Measurements from ENCODE around the gene HARS2. TPM values are rescaled to one million over a fixed set of nuclear protein-coding genes. Genes with fewer than 3 reads are reported as not detected.
"Not testable (repeated sequence)": the region's sequence is repeated elsewhere in the genome, so short reads cannot be mapped to it uniquely, and the experiment has no call there.

Gene HARS2
- polyA plus RNA-seq (ENCODE audit: insufficient read depth in 1 of 5, insufficient read length in 5 of 5, low replicate concordance in 1 of 5) = 10 to 100 TPM; 42.4 to 56.4 (median 49.8) TPM
- long read RNA-seq, donor 1, transcript HARS2-201 (13 exons, 2,510 nt) = major isoform, 6 of 13 reads
- long read RNA-seq, donor 1, partial matches to known transcripts = 6 of 13 reads
- long read RNA-seq, donor 1, other reads (novel, unspliced or antisense) = 0 of 13 reads
- long read RNA-seq, donor 2, partial matches to known transcripts = 0 of 3 reads
- long read RNA-seq, donor 2, other reads (novel, unspliced or antisense) = 0 of 3 reads
- long read RNA-seq, donor 3, transcript HARS2-201 (13 exons, 2,510 nt) = major isoform, 5 of 26 reads
- long read RNA-seq, donor 3, partial matches to known transcripts = 20 of 26 reads
- long read RNA-seq, donor 3, other reads (novel, unspliced or antisense) = 0 of 26 reads
- long read RNA-seq, donor 4, partial matches to known transcripts = 0 of 2 reads
- long read RNA-seq, donor 4, other reads (novel, unspliced or antisense) = 0 of 2 reads
- long read RNA-seq, donor 5, partial matches to known transcripts = 19 of 22 reads
- long read RNA-seq, donor 5, other reads (novel, unspliced or antisense) = 0 of 22 reads
- long read RNA-seq, donor 6, transcript HARS2-201 (13 exons, 2,510 nt) = major isoform, 5 of 5 reads
- long read RNA-seq, donor 6, partial matches to known transcripts = 0 of 5 reads
- long read RNA-seq, donor 6, other reads (novel, unspliced or antisense) = 0 of 5 reads
- long read RNA-seq, donor 7, transcript HARS2-201 (13 exons, 2,510 nt) = major isoform, 5 of 5 reads
- long read RNA-seq, donor 7, partial matches to known transcripts = 0 of 5 reads
- long read RNA-seq, donor 7, other reads (novel, unspliced or antisense) = 0 of 5 reads
- long read RNA-seq, donor 8, partial matches to known transcripts = 0 of 3 reads
- long read RNA-seq, donor 8, other reads (novel, unspliced or antisense) = 0 of 3 reads

DNA sequence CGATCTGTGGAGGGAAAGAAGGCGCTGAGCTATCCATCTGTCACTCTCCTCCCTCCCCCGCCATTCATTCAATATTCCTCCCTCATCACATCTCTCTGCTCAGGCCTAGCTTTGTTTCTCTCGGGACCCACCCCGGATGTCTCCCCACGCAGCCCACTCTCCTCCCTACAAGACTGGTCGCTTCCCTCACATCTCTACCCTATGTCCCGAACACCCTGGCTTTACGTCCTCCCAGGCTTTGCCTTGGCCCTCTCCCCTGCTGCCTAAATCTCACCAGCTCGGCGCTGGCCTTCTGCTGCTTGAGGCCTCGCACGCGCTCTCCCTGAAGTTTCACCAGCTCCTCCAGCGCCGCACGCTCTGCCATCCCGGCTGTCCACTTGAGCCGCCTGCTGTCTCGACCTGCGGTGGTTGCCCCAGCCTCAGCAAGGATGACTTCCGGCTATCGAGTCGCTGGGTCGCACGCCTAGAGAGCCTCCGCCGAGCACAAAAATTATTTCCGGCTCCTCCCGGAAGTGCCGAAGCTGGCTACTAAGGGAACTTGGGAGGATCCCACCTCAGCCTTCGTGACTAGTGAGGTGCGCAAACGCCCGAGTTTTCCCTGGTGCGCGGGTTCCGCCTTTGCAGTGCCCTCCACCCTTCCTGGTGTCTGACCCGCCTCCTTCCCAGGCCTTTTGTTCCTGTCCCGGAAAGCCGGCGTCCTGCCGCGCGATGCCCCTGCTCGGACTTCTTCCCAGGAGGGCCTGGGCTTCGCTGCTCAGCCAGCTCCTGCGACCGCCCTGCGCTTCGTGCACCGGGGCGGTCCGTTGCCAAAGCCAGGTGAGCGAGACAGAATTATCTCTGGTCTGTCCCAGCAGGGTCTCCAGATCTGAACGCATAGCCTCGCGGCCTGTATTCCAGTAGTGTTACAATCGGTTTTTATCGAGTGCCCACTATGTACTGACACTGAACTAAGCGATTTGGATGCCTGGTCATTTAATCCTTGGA, at the start of gene HARS2, which contains the start of gene HARS1:
TSS of gene HARS2 (plus strand) at position 515 of the 984 bp plus-strand sequence. CDS start at position 709, 194 bp downstream.
TSS of gene HARS1 (minus strand) at position 430 of the 984 bp plus-strand sequence. CDS start at position 364, 66 bp downstream.
- peak; percentile 82 for DNase-seq

- DNase-seq = no peak
Measured at GRCh38 chr5:140641716-140642115, 49.5 kb upstream of the HARS2 start.

- DNase-seq = no peak
Measured at GRCh38 chr5:140642718-140643117, 48.5 kb upstream of the HARS2 start.

DNA sequence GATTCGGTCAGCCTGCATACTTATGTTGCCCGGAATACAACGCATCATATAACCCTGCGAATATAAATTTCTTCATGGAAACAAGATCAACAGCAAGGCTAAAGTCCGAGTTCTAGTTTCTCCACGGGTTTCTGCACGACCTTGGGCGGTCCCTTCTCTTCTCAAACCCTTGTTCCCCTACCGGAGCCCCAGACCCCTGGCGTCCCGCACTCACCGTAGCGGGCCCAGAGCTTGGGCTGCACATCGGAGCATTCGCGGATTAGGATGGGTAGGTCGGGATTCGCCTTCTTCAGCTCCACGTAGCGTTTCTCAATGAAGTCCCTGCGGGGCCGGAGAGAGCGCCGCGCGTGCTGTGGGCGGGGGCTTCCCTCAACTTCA, 44.2 kb upstream of the HARS2 start:
- DNase-seq = no peak

DNA sequence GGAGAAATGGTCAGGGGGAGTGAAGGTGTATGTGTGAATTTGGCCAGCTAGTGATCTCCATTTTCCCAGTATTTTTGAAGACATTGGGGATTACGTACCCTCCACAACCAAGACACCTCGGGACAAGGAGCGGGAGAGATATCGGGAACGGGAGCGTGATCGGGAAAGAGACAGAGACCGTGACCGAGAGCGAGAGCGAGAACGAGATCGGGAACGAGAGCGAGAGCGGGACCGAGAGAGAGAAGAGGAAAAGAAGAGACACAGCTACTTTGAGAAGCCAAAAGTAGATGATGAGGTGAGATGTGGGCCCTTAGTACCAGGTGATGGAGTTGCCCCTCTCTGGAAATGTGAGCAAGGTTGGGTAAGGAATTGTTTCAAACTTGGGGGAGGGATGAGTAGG, 32.4 kb upstream of the HARS2 start:
- DNase-seq = no peak

DNA sequence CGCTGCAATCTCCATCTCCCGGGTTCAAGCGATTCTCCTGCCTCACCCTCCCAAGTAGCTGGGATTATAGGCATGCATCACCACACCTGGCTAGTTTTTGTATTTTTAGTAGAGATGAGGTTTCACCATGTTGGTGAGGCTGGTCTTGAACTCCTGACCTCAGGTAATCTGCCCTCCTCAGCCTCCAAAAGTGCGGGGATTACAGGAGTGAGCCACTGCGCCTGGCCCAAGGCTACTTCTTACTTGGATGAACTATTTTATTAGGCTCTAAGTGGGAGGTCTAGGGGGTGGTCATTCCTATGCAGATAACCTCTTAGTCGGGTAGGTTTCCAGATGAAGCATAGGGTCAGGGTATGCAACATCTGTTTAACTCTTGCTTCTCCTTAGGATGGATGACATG, 30.9 kb upstream of the HARS2 start:
- not testable (repeated sequence) for DNase-seq

DNA sequence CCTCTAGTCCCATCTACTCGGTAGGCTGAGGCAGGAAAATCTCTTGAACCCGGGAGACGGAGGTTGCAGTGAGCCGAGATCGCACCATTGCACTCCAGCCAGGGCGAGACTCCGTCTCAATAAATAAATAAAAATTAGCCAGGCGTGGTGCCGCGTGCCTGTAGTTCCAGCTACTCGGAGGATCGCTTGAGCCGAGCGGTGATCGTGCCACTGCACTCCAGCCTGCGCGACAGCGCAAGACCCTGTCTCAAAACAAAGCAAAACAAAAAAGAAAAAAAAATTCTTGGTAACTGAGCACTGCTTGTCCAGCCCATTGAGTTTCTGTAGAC, 27.3 kb upstream of the HARS2 start:
- no peak for DNase-seq

- peak; percentile 90 for DNase-seq
Measured at GRCh38 chr5:140664359-140665119, 26.7 kb upstream of the HARS2 start, which contains the start of gene WDR55. Gene WDR55 (plus strand): TSS chr5:140664904. CDS start chr5:140664913, 9 bp downstream.

DNA sequence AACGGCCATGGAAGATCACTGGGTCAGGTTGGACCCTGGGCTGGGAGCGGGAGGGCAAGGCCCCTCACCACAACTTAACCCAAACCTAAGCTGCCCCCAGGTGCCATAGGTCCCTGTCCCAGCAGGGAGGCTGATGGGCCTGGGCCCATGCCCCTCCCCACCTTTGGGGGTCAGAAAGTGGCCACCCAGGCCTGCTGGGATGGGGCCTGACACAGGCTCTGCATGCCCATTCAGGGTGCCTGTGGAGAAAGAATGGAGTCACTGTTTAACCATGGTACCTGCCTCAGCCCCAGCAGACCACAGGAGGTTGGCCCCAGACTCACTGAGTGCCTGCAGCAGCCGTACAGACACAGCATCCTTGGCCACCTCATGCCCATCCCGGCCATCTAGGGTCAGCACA, 20.2 kb upstream of the HARS2 start:
- DNase-seq = not testable (repeated sequence)

DNA sequence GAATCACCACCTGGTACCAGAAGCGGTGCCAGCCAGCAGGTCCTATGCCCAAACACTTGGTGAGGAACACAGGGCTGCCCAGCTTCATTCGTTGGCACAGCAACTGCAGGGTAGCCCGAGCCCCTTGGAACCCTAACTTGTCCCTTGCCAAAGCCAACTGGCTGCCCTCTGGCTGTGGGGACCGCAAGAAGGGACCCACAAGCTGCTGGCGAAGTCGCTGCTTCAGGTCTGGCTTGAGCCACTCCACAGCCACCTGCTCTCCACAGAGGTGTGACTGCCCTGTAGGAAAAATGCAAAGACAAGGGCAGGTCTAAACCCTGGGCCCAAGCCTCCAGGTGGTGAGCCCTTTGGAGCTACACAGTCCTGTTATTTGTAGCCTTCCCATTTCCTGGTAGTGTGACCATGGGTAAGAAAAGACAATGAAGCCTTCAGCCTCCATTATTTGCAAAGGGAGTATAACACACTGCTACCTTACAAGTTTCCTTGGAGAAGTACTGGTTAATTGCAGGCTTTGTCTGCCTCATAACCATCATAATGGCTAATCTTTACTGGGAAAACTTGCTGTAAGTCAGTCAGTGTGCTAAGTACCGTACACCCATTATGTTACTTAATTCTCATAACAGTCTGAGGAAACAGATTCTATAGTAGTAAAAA, 19.7 kb upstream of the HARS2 start:
- DNase-seq = no peak

DNA sequence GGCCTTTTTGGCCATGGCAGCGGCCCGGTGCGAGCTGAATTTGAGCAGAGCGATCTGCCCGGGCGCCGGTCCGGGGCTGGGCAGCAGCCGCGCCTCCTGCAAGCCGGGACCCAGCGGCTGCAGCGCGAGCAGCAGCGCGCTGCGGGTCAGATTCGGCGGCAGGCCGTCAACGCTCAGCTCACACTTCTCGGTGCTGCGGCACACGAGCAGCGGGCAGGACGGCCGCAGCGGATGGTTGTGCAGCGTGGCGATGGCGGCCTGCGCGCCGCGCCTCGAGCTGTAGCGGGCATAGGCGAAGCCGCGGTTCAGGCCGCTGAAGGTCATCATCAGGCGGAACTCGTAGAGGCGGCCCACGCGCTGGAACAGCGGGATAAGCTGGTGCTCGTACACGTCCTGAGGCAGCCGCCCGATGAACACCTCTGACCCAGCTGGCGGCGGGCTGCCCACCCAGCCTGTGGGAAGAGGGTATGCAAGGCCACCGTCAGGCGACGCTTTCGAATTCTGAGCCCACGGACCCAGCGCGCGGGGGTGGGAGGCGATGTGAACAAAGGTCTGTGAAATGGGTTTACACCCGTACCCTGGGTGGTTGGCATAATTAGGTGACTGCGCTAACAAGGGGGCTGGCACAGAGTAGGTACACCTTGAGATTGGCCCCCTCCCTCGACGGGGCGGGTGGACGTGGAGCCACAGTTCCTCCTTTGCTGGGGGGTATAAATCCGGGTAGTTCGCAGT, 18.6 kb upstream of the HARS2 start:
- DNase-seq = no peak

DNA sequence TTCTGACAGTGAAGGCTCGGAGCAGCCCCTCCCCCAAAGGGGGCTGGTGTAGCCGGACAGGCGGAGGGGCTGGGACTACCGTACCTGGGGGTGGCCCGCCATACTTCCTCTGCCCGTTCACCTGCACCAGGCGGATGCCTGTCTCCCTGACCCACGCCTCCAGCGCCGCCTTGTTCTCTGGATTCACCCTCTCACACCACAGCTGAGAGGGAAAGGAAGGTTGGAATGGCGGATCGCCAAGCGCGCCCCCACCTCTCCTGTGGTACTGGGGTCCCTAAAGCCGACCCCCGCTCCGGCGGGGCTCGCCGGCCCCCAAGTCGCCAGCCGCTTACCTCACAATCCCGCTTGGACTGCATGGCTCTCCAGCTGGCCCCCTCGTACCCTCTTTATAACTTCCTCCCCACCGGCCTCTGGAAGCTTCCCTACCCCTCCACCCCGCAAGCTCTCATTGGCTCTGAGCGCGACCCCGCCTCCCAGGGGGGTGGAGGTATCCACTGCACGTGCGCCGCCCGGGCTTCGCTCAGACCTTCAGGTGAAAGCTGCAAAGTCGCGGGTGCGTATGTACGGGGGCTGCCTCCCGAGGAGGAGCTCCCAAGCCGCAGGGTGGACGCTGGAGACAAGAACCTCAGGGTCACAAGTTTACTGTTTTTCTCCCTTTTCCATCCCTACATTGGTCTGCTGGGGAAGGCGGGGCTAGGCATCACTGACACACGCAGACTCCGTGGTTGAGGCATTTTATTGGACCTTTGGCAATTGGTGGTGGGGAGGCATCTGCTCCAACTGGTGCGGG, 17.9 kb upstream of the HARS2 start, which contains the start of gene DND1:
TSS of gene DND1 (minus strand) at position 390 of the 790 bp plus-strand sequence. CDS start at position 356, 34 bp downstream.
- DNase-seq = no peak

- DNase-seq = no peak
Measured at GRCh38 chr5:140674211-140674610, 17.0 kb upstream of the HARS2 start.

DNA sequence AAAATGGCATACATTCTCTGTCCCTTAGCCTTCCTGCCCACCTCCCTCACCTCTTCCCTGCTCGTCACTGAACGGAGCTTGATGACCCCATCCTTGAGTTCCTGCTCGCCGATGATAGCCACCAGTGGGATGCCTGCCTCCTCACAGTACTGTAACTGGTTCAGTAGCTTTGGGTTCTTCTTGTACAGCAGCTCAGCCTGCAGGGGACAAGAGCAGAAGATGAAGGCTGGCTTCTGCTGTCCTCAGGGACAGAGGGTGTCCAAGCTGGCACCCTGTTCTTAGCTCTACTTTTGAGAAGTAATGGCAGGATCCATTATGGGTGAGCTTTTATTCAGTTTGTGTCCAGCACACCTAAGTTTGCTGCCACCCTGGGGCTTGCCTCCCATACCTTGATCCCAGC, 16.6 kb upstream of the HARS2 start:
- no peak for DNase-seq

GRCh38 chr5:140677947-140678346, 13.3 kb upstream of the HARS2 start:
- no peak for DNase-seq

- no peak for DNase-seq
Measured at GRCh38 chr5:140678993-140679392, 12.3 kb upstream of the HARS2 start.

DNA sequence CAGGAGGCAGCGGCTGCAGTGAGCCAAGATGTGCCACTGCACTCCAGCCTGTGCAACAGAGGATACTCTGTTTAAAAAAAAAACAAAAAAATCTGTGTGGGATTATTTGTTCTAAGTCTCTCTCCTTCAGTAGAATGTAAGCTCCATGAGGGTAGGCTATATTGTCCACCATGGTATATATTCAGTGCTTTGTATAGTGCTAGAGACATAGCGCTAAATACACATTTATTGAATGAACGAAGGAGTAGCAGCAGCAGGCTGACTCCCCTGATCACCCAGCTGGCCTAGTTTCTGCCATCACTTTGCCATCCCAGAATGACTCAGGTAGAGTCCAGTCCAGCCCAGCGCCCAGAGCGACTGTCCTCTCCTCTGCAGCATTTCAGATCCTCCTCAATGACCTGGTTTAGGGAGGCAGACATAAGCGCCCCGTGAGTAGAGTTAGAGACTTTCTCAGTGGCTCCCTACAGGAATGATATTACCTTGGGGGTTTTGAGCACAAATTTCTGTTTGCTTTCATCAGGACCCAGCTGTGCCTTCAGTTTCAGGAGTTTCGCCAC, 801 bp upstream of the HARS2 start:
- DNase-seq = no peak

DNA sequence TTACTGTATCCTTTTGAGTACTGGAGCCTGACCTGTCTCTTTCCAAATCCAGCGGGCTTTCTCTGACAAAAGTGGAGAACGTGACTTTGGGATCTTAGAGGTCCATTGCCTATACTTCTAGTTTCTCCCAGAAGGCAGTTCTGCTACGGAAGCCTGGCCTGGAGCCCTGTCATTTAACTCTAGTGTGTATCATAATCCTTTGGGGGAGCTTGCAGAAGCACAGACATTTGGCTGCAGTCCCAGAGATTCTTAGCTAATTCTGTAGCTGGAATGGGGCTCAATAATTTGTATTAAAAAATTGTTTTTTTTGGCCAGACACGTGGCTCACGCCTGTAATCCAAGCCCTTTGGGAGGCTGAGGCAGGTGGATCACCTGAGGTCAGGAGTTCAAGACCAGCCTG, 3.0 kb downstream of the HARS2 start:
- no peak for DNase-seq
